ENCODE data around the gene GTF3C6.

GTF3C6 gene

DNA sequence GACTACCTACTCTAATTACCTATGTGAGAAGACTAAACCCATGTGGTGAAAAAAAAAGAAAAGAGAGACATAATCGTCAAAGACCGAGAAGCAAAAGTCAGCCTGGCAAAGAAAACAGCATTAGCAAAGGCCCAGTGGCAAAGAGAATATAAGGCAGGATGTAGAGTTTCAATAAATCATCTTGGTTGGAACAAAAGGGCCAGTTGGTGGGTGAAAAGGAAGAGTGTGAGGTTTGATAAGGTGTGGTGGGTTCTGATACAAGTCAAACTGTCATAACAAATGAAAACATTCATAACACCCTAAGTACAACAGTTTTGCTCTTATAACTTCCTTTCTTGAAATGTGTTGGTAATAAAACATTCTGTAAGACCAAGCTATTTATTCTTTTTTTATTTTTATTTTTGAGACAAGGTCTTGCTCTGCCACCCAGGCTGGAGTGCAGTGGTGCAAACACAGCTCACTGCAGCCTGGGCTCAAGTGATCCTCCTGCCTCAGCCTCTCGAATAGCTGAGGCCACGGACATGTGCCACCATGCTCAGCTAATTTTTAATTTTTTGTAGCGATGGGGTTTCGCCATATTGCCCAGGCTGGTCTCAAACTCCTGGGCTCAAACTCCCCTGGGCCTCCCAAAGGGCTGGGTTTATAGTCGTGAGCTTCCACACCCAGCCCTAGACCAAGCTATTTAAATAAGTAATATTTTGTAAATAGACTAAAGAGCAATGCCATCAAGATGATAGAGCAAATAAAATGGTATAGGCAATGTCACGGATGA is 18.9 kb upstream of the GTF3C6 start:
- Histone ChIP-seq H3K36me3 (ENCODE audit: insufficient read depth, low read length) (no peaks in the 10 kb centered on the region), H3K9me3 (ENCODE audit: insufficient read depth, low read depth, low read length) (no peaks in the 10 kb centered on the region), H3K27me3 (ENCODE audit: insufficient read depth, low read length, poor library complexity, severe bottlenecking) (no peaks in the 10 kb centered on the region), H3K4me1 (ENCODE audit: insufficient read depth, low read length, poor library complexity, severe bottlenecking) (peaks cover 57% of the 10 kb centered on the region), H3K4me3 (ENCODE audit: low read length, poor library complexity, severe bottlenecking) (peak overlapping the region; percentile 45), H2AFZ (ENCODE audit: low read length) (peak overlapping the region; percentile 1; the same call in 1 of the 2 replicates), H3K9ac (ENCODE audit: low read depth, low read length, poor library complexity, severe bottlenecking) (peak overlapping the region; percentile 75), H4K20me1 (ENCODE audit: insufficient read depth, low read length, poor library complexity, severe bottlenecking) (no peaks in the 10 kb centered on the region), H3F3A (ENCODE audit: low read depth) (peaks cover 19% of the 10 kb centered on the region), H3K4me2 (ENCODE audit: low read depth, low read length, poor library complexity, severe bottlenecking) (peak overlapping the region; percentile 64), H3K79me2 (ENCODE audit: insufficient read depth, low read length) (0 out of 2 replicates have a peak, but pooled peaks cover 4% of the 10 kb centered on the region), H3K9me2 (replicated peaks; ENCODE audit: low read depth, low read length) (no peaks in the 10 kb centered on the region)
- no peak for TF ChIP-seq EZH2phosphoT487 (IDR thresholded peaks at IDR 0.05; ENCODE audit: borderline replicate concordance)
- TF ChIP-seq, protein P1, sequence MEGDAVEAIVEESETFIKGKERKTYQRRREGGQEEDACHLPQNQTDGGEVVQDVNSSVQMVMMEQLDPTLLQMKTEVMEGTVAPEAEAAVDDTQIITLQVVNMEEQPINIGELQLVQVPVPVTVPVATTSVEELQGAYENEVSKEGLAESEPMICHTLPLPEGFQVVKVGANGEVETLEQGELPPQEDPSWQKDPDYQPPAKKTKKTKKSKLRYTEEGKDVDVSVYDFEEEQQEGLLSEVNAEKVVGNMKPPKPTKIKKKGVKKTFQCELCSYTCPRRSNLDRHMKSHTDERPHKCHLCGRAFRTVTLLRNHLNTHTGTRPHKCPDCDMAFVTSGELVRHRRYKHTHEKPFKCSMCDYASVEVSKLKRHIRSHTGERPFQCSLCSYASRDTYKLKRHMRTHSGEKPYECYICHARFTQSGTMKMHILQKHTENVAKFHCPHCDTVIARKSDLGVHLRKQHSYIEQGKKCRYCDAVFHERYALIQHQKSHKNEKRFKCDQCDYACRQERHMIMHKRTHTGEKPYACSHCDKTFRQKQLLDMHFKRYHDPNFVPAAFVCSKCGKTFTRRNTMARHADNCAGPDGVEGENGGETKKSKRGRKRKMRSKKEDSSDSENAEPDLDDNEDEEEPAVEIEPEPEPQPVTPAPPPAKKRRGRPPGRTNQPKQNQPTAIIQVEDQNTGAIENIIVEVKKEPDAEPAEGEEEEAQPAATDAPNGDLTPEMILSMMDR (conservative IDR thresholded peaks at IDR 0.05; ENCODE audit: low read length), result no peak

DNA sequence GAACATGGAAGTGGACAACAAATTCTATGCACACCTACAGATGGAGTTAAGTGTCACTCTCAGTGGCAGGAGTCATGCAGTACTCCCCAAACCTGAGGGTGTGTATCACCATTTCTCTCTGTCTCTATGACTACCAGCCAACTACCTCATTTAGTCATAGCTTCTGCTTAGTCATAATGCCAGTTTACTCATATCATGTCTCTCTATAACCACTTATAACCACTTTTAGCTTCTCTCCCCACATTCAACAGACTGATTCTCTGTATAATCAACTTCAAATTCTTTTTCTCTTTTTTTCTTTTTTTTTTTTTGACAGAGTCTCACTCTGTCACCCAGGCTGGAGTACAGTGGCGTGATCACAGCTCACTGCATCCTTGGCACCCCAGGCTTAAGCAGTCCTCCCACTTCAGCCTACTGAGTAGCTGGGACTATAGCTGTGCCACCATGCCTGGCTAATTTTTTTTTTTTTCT is 13.8 kb upstream of the GTF3C6 start:
- H3K27me3 ChIP-seq (ENCODE audit: insufficient read depth, low read length, poor library complexity, severe bottlenecking), result no peaks in the 10 kb centered on the region
- peaks cover 9% of the 10 kb centered on the region for H3F3A ChIP-seq (ENCODE audit: low read depth)
- TF ChIP-seq, protein P1 (conservative IDR thresholded peaks at IDR 0.05; ENCODE audit: low read length), result no peak
- no peak for TF ChIP-seq EZH2phosphoT487 (IDR thresholded peaks at IDR 0.05; ENCODE audit: borderline replicate concordance)
- peak overlapping the region; percentile 37 for H3K9ac ChIP-seq (ENCODE audit: low read depth, low read length, poor library complexity, severe bottlenecking)
- H3K9me3 ChIP-seq (ENCODE audit: insufficient read depth, low read depth, low read length), result no peaks in the 10 kb centered on the region
- no peaks in the 10 kb centered on the region for H4K20me1 ChIP-seq (ENCODE audit: insufficient read depth, low read length, poor library complexity, severe bottlenecking)
- peak overlapping the region; percentile 49 for H3K4me2 ChIP-seq (ENCODE audit: low read depth, low read length, poor library complexity, severe bottlenecking)
- no peak overlapping the region for H3K4me3 ChIP-seq (ENCODE audit: low read length, poor library complexity, severe bottlenecking)
- H3K4me1 ChIP-seq (ENCODE audit: insufficient read depth, low read length, poor library complexity, severe bottlenecking), result peaks cover 53% of the 10 kb centered on the region
- no peak overlapping the region for H2AFZ ChIP-seq (ENCODE audit: low read length)
- no peaks in the 10 kb centered on the region for H3K9me2 ChIP-seq (replicated peaks; ENCODE audit: low read depth, low read length)
- no peaks in the 10 kb centered on the region for H3K36me3 ChIP-seq (ENCODE audit: insufficient read depth, low read length)
- H3K79me2 ChIP-seq (ENCODE audit: insufficient read depth, low read length), result peaks cover 11% of the 10 kb centered on the region; the same call in 1 of the 2 replicates

DNA sequence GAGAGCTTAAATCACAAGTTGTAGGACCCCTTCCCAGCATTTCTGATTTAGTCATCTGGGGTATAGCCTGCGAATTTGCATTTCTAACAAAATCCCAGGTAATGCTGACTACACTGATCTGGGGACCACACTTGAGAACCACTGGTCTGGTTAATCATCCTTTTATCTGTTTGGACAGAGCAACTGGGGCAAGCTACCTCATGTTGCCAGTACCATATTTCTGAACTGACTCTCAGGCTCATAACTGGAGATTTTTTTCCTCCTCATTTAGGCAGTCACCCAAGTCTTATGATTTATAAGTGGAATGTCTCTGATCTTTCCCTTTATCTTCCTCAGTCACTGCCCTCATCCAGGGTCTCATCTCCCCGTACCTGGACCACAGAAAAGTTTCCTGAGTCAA is 12.0 kb upstream of the GTF3C6 start:
- Histone ChIP-seq H3K4me1 (ENCODE audit: insufficient read depth, low read length, poor library complexity, severe bottlenecking) (peaks cover 45% of the 10 kb centered on the region), H3F3A (ENCODE audit: low read depth) (no peaks in the 10 kb centered on the region), H3K9me2 (replicated peaks; ENCODE audit: low read depth, low read length) (no peaks in the 10 kb centered on the region), H3K27me3 (ENCODE audit: insufficient read depth, low read length, poor library complexity, severe bottlenecking) (no peaks in the 10 kb centered on the region), H3K4me3 (ENCODE audit: low read length, poor library complexity, severe bottlenecking) (no peak overlapping the region), H3K4me2 (ENCODE audit: low read depth, low read length, poor library complexity, severe bottlenecking) (no peak overlapping the region), H2AFZ (ENCODE audit: low read length) (peak overlapping the region; percentile 31), H3K79me2 (ENCODE audit: insufficient read depth, low read length) (peaks cover 11% of the 10 kb centered on the region; the same call in 1 of the 2 replicates), H3K9ac (ENCODE audit: low read depth, low read length, poor library complexity, severe bottlenecking) (no peak overlapping the region), H3K36me3 (ENCODE audit: insufficient read depth, low read length) (no peaks in the 10 kb centered on the region), H4K20me1 (ENCODE audit: insufficient read depth, low read length, poor library complexity, severe bottlenecking) (no peaks in the 10 kb centered on the region), H3K9me3 (ENCODE audit: insufficient read depth, low read depth, low read length) (no peaks in the 10 kb centered on the region)
- no peak for TF ChIP-seq EZH2phosphoT487 (IDR thresholded peaks at IDR 0.05; ENCODE audit: borderline replicate concordance)
- TF ChIP-seq, protein P1 (conservative IDR thresholded peaks at IDR 0.05; ENCODE audit: low read length), result no peak
